SK-N-DZ (cell line): Measurements from ENCODE around the gene COX6A1.
"Not testable (repeated sequence)": the region's sequence is repeated elsewhere in the genome, so short reads cannot be mapped to it uniquely, and the experiment has no call there.

ENCODE experiments used
- DNase-seq: peaks from one replicate; pipeline ENCODE4 v3.0.0-alpha.2; 2015; ENCODE audit warnings: low spot score

Gene COX6A1

DNA sequence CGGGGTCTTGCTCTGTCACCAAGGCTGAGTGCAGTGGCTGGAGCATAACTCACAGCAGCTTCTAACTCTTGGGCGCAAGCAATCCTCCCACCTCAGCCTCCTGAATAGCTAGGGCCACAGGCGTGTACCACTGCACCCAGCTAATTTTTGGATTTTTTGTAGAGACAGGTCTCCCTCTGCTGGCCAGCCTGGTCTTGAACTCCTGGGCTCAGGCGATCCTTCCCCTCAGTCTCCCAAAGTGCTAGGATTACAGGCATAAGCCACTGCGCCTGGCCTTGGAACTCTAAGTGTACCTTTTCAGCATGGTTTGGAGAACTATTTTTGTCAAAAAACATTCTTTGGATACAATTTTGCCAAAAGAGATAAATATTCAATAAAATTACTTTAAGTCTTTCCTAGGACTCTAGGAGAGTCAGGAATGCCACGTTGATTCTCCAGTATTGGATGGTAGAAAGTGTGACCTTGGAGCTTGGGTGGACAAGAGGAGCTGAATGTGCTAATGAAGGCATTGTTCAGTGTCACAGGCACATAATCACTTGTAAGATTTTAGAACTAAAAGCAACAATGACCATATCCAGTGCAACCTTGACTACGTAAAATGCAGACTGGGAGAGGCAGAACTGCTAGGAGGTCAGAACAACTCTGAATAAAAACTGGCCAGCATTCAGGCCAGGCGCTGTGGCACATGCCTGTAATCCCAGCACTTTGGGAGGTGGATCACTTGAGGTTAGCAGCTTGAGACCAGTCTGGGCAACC is 28.8 kb downstream of the COX6A1 start:
- DNase-seq = peak; percentile 42

DNA sequence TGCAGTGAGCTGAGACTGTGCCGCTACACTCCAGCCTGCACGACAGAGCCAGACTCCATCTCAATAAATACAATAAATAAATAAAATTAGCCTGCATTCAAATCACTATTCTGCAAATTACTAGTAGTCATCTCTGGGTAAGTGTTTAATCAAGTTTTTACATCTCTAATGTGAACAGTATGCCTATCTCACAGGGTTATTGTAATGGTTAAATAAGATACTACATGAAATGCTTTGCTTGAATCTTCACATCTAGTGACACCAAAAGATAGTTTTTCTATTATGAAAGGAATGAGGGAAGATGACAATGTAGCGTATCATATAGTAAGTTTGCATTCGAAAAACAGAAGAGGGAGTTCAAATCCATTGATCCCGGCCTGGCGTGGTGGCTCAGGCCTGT is 29.5 kb downstream of the COX6A1 start:
- DNase-seq = no peak

GRCh38 chr12:120468325-120468820 is 30.5 kb downstream of the COX6A1 start:
- DNase-seq = peak; percentile 22

GRCh38 chr12:120468821-120469449 is 31.0 kb downstream of the COX6A1 start:
- peak; percentile 36 for DNase-seq

DNA sequence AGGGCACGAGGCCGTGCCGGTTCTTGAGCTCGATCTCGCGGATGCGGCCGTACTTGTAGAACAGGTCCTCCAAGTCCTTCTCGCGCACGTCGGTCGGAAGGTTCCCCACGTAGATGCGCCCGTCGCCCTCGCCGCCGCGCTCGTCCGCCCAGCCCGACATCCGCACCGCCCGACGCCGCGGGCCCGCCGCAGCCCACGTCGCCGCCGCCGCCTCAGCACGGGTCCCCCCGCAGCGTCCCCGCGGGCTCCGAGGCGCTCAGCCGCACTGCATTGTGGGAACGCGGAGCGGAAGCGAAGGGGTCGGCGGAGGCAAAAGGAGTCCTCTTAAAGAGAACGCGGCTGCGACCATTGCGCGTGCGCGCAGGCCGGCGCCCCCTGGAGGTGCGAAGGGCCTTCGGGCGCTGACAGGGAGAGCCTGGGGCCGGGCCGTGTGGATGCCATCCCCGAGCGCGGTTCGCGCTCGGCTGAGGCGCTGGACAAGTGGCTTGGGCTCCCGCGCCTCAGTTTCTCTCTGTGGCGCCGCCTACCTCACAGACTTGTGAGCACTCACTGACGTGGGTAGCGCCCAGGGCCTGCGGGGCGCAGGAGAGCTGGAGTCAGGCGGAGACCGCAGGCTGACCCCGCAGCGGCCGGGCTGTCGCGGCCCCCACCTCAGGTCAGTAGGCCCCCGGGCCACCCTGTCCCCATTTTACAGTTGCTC is 31.7 kb downstream of the COX6A1 start, which contains the start of gene SRSF9:
TSS of gene SRSF9 (minus strand) at position 299 of the 700 bp plus-strand sequence. CDS start at position 160, 139 bp downstream.
- DNase-seq = peak; percentile 97

DNA sequence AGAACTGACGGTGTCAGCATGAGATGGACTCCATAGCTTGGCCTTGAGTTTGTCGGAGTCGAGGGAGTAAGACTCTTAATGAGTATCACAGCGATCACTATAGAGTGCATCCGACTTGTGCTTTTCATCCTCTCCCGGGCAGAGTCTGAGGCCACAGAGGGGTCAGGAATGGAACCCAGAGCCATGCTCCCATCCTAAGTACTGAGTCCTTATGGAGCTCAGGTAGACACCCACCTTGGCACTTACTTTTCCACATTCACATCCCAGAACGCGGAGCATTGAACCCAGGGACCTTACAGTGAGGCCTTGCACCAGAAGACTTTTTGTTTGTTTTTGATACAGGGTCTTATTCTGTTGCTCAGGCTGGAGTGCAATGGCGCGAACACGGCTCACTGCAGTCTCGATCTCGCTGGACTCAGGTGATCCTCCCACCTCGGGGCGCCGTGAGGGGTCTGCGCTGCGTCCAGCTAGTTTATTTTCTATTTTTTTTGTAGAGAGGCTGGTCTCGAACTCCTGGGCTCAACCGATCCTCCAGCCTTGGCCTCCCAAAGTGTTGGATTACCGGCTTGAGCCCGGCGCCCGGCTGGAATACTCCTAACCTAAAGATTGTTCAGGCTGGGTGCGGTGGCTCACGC is 32.4 kb downstream of the COX6A1 start:
- no peak for DNase-seq

- DNase-seq = no peak
Measured at GRCh38 chr12:120472521-120472920, 34.6 kb downstream of the COX6A1 start.

DNA sequence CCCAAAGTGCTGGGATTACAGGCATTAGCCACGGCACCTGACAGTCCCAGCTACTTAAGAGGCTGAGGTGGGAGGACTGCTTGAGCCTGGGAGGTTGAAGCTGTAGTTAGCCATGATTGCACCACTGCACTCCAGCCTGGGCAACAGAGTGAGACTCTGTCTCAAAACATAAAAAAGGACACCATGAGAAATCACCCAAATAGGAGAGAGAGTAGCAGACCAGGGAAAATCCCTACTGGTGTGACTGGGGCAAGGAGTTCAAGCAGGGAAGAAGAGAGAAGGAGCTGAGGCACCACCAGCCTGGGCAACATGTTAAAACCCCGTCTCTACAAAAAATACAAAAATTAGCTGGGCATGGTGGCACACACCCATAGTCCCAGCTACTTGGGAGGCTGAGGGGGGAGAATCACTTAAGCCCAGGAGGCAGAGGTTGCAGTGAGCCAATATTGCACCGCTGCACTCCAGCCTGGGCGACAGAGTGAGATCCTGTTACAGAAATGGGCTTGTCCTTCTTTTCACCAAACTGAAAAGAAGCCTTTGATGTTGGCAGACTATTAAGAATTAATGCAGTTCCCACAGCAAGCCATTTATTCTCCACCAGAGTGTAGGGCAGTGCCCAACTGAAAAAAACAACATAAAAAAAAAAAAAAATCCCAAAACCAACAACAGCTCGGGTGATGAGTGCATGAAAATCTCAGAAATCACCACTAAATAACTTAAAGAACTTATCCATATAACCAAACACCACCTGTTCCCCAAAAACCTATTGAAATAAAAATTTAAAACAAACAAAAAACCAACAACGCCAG is 36.1 kb downstream of the COX6A1 start:
- no peak for DNase-seq

DNA sequence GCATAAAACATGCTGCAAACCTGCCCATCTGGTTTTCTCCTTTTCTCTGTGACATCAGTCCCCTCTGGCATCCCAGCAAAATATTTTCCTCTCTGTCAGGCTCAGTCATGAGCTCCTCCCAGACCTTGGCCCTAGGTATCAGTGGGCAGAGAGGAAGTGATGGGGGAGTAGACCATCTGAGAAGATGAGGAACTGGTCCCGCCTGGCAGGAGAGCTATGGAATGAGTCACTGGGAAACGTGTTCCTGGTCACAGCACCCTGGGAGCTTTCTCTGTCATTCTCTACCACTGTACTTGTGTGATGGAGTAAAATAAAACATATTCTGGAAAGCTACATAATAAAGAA is 36.7 kb downstream of the COX6A1 start:
- DNase-seq = no peak

DNA sequence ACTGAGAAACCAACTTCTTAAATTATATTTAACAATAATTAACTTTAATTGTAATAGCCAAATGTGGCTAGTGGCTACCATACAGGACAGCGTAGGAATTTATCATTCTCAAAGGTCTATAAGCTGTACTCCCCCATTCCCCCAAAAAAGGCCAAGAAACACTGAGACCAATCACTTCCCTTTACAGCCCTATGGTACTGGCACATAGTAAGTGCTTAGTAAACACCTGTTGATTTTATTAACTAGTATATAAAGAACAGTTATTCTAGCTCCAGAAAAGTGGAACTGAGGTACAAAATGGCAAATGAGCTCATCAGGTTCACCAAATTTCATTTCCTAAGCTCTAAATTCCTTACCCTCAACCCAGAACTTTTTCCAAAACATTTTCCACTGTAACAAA is 37.7 kb downstream of the COX6A1 start:
- DNase-seq = no peak

DNA sequence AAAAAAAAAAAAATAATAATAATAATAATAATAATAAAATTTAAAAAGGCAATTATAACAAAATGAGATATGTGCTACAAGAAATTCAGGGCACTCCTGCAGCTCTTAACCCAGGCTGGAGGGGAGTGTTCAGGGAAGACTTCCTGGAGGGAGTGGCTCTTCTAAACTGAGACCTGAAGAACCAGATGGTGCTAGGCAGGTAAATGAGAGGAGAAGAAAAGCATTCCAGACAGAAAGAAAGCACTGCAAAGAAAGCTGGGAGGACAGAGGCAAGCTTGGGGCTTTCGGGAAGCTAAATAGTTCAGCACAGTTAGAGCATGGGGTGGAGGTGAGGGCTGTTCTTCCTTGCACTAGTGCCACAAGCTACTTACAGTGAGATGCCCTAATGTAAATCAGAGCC is 41.5 kb downstream of the COX6A1 start:
- no peak for DNase-seq

DNA sequence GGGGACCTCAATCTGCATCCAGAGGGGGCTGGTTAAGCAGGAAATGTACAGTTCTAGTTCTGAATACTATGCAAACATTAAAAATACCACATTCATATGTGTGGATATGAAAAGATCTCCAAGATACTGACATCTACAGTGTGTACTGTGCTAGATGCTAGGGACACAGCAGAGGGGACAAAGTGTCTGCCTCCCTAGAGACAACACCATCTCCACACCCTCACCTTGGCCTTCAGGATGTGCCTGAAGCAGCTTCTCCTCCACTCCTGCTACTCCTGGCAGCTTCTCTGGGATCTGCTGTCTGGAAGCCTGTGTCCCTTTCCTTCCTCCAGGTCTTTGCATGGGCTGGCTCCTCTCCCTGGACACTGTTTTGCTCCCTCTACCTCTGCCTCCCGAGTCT is 42.3 kb downstream of the COX6A1 start:
- no peak for DNase-seq

DNA sequence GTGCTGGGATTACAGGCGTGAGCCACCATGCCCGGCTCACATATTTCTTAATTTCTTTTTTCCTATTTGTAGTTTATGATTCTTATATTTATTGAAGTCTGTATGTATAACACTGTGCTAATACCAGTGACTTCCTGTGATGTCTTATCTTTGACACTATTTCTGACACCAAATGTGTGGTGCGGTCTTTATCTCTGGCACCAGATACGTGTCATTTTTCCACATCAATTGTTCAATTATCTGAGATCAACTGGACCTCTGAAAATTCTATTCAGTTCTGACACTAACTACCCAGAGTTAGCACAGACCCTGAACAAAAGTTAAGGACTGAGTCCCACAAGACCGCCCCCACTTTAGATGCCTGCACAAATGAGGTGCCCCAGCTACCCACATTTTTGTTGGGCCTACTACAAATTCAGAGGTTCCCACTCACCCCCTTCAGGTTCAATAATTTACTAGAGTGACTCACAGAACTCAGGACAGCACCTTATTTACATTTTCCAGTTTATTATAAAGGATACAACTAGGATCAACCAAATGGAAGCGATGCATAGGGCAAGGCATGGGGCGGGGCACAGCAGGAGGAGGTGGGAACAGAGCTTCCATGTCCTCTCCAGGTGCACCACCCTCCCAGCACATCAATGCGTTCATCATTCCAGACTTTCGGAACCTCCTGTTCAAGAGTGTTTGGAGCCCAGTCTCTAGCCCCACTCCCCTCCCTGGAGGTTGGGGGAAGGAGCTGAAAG is 43.3 kb downstream of the COX6A1 start:
- no peak for DNase-seq

- DNase-seq = no peak
Measured at GRCh38 chr12:120483621-120484020, 45.7 kb downstream of the COX6A1 start.

- peak; percentile 67 for DNase-seq
Measured at GRCh38 chr12:120485961-120486881, 48.3 kb downstream of the COX6A1 start.

DNA sequence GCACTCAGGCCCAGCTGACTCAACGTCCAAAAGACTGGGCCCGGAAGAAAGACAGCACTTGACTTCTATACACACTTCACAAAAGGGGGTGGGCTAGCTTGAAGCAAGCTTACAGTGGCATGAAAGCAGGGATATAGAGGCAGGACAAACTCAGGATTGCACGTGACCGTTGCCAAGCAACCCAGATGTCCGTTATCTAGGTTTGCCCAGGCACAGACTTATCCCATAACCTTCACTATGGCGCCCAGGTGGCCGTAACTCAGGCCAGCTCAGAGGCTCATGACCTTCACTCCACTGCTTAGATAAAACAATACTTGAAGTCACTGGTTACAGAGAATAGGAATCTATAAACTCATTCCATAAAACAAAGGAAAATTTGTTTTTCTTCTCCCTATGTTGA is 49.6 kb downstream of the COX6A1 start:
- not testable (repeated sequence) for DNase-seq

DNA sequence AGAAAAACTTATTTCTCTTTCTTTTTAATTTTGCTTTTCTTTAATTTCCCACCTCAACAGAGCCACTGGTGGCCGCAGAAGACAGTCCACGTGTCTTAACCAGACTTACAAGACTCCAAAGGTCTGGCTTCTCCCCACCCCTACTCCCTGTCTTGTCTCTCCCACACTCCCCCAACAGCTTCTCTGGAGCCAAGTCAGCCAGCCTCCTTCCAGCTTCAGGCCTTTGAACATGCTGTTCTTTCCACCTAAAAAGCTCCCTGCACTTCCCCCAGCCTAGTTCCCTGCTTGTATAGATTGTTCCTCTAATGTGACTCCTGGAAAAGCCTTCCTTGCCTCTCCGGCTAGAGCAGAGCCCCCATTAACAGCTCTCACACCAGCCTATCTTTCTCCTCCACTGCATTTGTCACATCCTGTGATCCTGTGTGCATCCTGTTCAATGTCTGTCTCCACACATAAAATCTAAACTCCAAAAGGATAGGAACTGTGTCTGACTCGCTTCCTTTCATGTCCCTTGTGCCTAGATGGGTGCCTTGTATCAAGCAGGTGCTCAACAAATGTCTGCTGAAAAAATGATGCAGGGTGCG is 50.2 kb downstream of the COX6A1 start:
- no peak for DNase-seq

- no peak for DNase-seq
Measured at GRCh38 chr12:120489018-120489417, 51.1 kb downstream of the COX6A1 start.

GRCh38 chr12:120490325-120490724 is 52.4 kb downstream of the COX6A1 start:
- DNase-seq = no peak
